NB4 (cell line): Measurements from ENCODE around the gene MPHOSPH10.
"Not testable (repeated sequence)": the region's sequence is repeated elsewhere in the genome, so short reads cannot be mapped to it uniquely, and the experiment has no call there.

Experiments
- CTCF ChIP-seq: IDR thresholded peaks from one replicate; pipeline ENCODE4 v1.5.1; 2012; ENCODE audit warnings: low read depth, low read length
- MAX ChIP-seq: IDR thresholded peaks from 2 replicates; pipeline ENCODE4 v1.6.1; 2011; ENCODE audit warnings: low read depth, low read length

GRCh38 chr2:71083297-71083696, 47.1 kb upstream of the MPHOSPH10 start:
- TF ChIP-seq CTCF, MAX: not testable (repeated sequence)
